Left lobe of liver (tissue), 2 donors: ENCODE results near the gene PSAP. TPM values are rescaled to one million over a fixed set of nuclear protein-coding genes. Genes with fewer than 3 reads are reported as not detected.
A peak's percentile ranks its signal among the peaks of the same experiment; 100 is the strongest.

Experiments used
- ATAC-seq: fragments of 200-7000 bp; cut with Tn5 transposase; one replicate; pipeline ENCODE4 v1.9.1; 2020; ENCODE audit warnings: mild to moderate bottlenecking, moderate library complexity
- DNase-seq: peaks from one replicate; pipeline ENCODE4 v3.0.0-alpha.2; 2020; ENCODE audit warnings: low spot score
- total RNA-seq: library from RNA; stranded (reverse); gene quantifications from one replicate; pipeline ENCODE4 v1.2.1, GENCODE V29; 2021
- donor health status: DM: no; HTN: no; CAD: no; lungs with moderate emphysema.
- donor health status: DM: no; HTN: yes; CAD: no.

PSAP gene
- total RNA-seq, 1 donor from 2014 or later = 525 TPM

DNA sequence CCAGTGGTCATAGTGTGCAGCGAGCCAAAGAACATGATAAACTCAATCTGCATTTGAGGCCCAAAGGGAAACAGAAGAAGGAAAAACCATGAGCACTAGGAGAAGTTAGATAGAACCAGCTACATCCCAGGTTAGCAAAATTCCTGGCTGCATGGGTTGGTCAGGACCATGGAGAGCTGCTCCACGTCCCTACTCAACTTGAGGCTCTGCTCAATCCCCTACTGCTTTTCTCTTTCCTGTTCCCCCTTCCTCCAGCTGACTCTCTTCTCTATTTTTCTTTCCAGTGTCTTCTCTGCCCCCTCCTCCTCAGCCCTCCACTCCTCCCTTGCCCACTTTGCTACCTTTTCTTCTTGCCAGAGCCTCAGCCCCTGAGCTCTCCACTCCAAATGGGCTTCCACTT lies 55.8 kb downstream of the PSAP start:
- peak; percentile 32 for ATAC-seq
- no peak for DNase-seq

- no peak for DNase-seq
These were observed 60.2 kb downstream of the PSAP start for GRCh38 chr10:71790749-71791440.

DNA sequence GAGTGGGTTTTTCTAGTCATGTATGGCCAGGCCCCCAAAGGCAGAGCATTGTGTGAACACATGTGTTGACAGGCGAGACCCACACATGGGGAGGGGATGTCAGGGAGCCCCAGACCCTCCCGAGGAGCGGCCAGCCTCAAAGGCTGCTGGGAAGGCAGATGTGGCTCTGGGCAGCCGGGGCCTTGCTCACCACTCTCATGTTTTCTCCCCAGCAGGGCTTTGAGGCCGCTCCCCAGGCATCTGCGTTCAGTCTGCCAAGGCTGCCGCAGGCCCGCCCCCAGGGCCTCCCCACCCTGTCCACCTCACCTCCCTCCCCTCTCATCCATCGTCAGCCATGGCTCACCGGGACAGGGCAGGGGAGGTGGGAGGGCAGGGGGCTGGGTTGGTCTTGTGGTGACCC lies 61.2 kb downstream of the PSAP start:
- ATAC-seq = no peak
- no peak for DNase-seq

More at GRCh38 chr10:71790749-71791440, 60.2 kb downstream of the PSAP start:
- ATAC-seq = no peak

GRCh38 chr10:71788954-71789353 lies 62.1 kb downstream of the PSAP start:
- ATAC-seq (no peak), DNase-seq (no peak)

DNA sequence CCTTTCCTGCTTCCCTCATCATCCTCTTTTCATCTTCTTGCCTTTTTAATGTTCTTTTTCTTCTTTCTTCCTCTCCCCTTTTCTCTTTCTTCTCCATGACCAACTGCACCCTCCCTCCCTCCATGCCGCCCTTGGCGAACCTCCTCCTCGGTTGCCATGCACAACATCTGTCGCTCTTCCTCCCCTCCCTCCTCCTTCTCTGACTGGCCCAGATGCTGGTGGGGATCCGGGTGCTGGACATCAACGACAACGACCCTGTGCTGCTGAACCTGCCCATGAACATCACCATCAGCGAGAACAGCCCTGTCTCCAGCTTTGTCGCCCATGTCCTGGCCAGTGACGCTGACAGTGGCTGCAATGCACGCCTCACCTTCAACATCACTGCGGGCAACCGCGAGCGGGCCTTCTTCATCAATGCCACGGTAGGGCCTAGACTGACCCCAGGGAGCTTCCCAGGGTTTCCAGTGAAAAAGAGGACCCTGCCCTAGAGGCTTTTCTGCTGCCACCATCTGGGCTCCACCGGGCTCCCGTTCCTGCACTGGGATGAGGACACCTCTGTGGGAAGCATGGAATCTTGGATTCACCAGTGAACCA lies 66.3 kb downstream of the PSAP start:
- DNase-seq (no peak), ATAC-seq (no peak)

DNA sequence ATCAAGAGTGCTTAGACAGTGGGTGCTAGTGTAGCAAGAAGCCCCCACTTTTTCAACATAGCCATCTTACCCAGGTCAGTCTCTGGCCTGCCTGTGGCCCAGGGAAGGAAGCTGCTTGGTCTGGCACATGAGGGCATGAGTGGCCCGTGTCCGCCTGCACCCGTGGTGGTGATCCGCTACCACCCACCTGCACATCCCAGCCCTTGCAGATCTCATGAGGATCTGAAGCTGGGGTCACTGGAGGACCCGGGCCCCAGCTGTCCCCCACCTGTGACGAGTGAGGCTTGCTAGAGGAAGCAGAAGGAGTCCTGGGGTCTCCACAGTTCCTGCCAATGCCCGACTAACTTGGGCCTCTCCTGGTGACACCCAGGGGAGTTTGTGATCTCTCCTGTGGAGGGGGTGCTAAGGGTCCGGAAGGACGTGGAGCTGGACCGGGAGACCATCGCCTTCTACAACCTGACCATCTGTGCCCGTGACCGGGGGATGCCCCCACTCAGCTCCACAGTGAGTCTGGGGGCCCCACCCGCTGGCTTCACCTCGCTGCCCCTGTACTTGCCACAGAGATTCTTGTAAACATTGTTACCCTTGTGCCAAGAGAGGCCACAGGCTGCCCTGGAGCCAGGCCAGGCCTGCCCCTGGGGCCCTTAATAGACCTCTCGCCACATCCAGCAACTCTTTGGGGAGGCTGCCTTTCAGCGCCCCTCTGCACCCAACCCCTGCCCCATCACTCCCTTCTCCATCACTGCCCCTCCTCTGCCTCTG lies 67.0 kb downstream of the PSAP start:
- ATAC-seq = no peak

GRCh38 chr10:71782917-71783490 lies 68.0 kb downstream of the PSAP start:
- DNase-seq = no peak
- peak; percentile 47 for ATAC-seq

More for the DNA sequence above, 67.0 kb downstream of the PSAP start:
- no peak for DNase-seq

GRCh38 chr10:71782221-71782916 lies 68.7 kb downstream of the PSAP start:
- peak; percentile 29 for ATAC-seq
- DNase-seq = no peak

DNA sequence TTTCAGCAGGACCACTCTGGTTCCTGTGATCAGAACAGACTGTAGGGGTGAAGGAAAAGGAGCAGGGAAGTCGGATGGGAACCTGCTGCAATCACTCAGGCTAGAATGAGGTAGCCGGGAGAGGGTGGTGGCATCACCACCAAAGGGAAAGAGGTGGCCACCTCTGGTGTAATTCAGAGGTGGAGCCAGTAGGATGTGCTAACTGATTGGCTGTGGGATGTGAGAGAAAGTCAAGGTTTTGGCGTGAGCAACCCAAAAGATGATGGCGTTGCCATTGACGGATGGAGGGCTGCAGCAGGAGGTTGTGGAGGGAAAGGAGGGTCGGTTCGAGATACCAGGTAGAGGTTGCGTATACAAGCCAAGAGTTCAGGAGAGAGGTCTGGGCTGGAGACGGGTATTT lies 70.3 kb downstream of the PSAP start:
- DNase-seq = no peak
- ATAC-seq = no peak

DNA sequence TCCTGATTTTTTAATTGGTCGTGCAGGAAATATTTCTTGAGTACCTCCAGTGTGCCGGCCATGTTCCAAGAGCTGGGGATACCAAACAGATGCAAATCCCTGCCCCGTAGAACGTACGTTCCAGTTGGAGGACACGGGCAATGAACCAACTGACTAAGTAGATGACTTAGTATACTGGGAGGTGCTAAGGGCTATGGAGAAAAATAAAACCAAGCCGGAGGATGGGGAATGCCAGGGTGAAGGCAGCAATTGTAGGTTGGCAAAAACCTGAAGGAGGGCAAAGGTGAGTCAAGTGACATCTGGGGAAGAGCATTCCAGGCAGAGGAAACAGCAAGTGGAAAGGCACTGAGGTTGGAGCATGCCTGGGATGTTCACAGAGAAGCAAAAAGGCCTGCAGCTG lies 70.9 kb downstream of the PSAP start:
- ATAC-seq (no peak), DNase-seq (no peak)

DNA sequence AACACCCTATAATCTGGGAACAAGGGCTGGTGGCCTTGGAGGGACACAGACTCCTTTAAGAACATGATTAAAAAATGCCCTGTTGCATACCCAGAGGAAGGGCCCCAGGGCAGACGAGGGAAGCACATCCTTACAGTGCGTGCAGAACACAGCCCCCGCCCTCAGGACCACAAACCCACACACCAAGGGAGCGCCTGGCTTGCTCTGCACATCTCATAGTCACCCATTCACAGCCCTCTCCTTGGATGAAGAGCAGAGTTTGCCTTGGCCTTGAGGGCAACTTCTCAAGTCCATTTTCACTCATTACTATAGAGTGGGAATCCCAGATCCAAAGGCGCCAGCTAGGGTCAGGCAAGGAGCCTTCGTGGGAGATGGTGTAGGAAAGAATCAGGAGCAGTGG lies 71.4 kb downstream of the PSAP start:
- no peak for ATAC-seq
- no peak for DNase-seq

GRCh38 chr10:71778071-71778825 lies 72.8 kb downstream of the PSAP start:
- DNase-seq (no peak), ATAC-seq (no peak)

DNA sequence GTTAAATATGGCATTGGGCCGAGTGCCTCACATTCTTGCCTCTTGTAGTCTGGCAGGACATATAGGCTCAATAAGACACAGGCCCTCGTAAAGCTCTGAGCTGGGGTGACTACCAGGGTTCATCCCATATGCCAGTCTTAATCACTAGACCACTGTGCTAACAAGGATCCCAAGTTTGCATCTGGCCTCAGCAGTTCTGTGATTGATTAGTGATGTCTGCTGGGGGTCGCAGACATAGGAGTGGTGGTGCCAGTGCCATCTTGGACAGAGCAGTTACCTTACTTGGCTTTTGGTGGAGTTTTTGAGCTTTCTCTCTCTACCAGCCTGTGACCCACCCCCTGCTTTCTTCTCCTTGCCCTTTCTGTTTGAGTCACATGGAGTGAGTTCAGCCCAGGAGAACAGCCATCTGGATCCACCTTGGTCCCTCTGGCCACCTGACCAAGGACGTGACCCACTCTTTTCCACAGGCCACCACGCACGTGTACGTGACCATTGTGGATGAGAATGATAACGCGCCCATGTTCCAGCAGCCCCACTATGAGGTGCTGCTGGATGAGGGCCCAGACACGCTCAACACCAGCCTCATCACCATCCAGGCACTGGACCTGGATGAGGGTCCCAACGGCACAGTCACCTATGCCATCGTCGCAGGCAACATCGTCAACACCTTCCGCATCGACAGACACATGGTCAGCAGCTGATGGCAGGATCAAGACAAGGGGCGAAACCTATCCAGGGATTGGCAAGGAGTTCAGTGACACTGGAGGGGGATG lies 73.7 kb downstream of the PSAP start:
- ATAC-seq = no peak
- no peak for DNase-seq

- ATAC-seq (no peak), DNase-seq (no peak)
These were observed 74.5 kb downstream of the PSAP start for GRCh38 chr10:71776481-71776925.

DNA sequence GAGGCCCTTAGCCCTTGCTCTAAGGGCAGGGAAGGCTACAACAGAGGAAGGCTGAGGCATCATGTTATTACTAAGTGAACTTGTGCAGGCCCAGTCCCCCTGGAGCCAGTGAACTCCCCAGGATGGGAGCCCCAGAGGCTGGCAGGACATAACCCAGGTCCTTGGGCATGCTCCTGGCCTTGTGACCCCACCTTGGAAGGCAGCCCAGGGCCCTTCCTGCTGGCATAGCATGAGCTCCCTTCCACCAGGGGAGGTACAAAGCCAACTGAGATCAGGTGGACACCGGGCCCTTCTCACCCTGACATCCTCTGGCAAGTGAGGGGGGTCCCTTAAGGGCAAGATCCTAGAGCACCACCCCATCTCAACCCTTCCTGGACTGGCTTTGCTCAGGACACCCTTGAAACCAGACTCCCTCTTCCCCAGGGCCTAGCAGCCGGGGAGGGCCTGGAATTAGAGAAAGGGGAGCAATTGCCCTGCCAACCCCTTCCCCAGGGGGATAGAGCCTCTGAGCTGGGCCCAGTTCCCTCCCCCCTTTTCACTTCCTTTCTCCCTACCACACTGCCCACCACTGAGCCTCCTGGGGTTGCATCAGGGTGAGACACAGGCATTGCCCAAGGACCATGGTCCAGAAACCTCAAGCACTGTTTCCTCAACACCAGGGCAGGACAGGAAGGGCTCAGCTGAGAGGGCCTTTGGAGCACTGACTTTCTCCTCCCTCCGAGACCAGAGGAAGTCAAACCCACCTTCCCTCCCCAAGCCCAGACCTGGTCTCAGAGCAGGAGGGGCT lies 75.9 kb downstream of the PSAP start:
- no peak for ATAC-seq

GRCh38 chr10:71773221-71773971 lies 77.7 kb downstream of the PSAP start, which contains the start of gene VSIR:
VSIR (minus strand) TSS chr10:71773520; CDS start chr10:71773439, 81 bp downstream.
- ATAC-seq (peak; percentile 87), DNase-seq (peak; percentile 80)

More for the DNA sequence above, 75.9 kb downstream of the PSAP start:
- no peak for DNase-seq

- ATAC-seq (peak; percentile 8), DNase-seq (no peak)
These were observed 78.2 kb downstream of the PSAP start for GRCh38 chr10:71772832-71773220.
